Astrocyte of the spinal cord (primary cell): ENCODE data around the gene NECAB2.
"Not testable (repeated sequence)": the region's sequence is repeated elsewhere in the genome, so short reads cannot be mapped to it uniquely, and the experiment has no call there.

ENCODE experiments used
- DNase-seq: peaks from one replicate; pipeline ENCODE4 v3.0.0; 2011; ENCODE audit warnings: low read depth, low spot score
- H3K4me3 ChIP-seq: 2 replicates; pipeline ENCODE4 v1.5.1; 2011; ENCODE audit warnings: low read depth, mild to moderate bottlenecking, low read length, moderate library complexity
- in situ Hi-C: cut with HindIII; loops from 2 replicates; pipeline ENCODE4 v1.10.0; 2017; ENCODE audit warnings: low sequenced_read_pairs
- TF ChIP-seq, protein P1 (sequence below): IDR thresholded peaks from 2 replicates; pipeline ENCODE4 v1.5.1; 2012; ENCODE audit warnings: low read depth, mild to moderate bottlenecking, low read length, inconsistent platforms

NECAB2 gene

GRCh38 chr16:83947642-83948234 lies 20.3 kb upstream of the NECAB2 start:
- H3K4me3 ChIP-seq, result no peak overlapping the region
- TF ChIP-seq, protein P1, sequence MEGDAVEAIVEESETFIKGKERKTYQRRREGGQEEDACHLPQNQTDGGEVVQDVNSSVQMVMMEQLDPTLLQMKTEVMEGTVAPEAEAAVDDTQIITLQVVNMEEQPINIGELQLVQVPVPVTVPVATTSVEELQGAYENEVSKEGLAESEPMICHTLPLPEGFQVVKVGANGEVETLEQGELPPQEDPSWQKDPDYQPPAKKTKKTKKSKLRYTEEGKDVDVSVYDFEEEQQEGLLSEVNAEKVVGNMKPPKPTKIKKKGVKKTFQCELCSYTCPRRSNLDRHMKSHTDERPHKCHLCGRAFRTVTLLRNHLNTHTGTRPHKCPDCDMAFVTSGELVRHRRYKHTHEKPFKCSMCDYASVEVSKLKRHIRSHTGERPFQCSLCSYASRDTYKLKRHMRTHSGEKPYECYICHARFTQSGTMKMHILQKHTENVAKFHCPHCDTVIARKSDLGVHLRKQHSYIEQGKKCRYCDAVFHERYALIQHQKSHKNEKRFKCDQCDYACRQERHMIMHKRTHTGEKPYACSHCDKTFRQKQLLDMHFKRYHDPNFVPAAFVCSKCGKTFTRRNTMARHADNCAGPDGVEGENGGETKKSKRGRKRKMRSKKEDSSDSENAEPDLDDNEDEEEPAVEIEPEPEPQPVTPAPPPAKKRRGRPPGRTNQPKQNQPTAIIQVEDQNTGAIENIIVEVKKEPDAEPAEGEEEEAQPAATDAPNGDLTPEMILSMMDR, result no peak
- no peak for DNase-seq
- in situ Hi-C loops, result no loop called here

DNA sequence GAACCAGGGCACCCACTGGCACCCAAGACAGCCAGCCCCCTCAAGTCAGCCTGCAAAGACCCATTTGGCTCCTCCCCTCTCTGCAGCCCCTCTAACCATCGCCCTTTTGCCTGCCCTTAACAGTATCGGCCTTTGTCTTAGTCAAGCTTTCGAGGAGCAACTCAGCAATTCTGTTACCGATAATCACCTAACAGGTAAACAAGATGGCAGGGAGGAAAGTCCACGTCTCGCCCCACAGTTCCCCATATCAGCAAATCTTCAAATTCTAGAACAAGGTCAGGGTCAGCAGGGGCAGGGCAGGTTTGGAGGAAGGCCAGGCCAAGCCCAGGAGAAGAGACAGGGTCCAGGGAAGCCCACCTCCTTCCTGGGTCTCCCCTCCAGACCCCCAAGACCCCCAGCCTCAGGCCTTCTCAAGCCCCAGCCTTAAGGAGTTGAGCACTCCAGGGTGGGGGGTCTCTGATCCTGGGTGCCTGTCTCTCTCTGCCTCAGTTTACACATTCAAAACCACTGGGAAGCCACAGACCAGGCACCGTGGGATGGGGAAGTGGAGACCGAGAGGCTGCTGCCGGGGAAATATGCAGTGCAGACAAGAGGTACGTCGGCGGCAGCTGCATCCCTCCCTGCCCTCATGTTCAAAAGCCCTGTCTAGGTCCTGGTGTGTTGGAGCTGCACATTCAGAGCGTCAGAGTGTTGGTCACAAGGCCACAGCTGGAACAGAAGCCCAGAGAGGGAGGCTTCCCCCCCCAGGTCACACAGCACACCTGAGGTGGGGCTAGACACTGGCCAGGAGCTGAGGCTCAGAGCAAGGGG lies 18.9 kb upstream of the NECAB2 start:
- TF ChIP-seq, protein P1, result no peak
- H3K4me3 ChIP-seq, result no peak overlapping the region
- no peak for DNase-seq
- in situ Hi-C loops, result no loop called here

DNA sequence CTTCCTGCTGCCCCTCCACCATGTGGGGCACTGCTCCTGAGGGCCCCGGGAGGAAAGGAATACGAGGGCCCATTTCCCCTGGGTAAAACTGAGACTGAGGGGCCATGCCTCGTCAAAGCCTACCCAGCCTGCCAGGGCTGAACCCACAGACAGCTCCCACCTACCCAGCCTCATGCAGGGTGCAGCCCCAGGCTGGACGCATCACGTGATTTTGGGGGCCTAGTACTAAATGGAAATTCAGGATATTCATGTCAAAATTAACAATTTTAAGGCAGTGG lies 18.4 kb upstream of the NECAB2 start:
- in situ Hi-C loops, result no loop called here
- no peak overlapping the region for H3K4me3 ChIP-seq
- DNase-seq, result no peak
- TF ChIP-seq, protein P1, result no peak

GRCh38 chr16:83950862-83951399 lies 17.1 kb upstream of the NECAB2 start:
- H3K4me3 ChIP-seq, in situ Hi-C loops, DNase-seq: not testable (repeated sequence)

DNA sequence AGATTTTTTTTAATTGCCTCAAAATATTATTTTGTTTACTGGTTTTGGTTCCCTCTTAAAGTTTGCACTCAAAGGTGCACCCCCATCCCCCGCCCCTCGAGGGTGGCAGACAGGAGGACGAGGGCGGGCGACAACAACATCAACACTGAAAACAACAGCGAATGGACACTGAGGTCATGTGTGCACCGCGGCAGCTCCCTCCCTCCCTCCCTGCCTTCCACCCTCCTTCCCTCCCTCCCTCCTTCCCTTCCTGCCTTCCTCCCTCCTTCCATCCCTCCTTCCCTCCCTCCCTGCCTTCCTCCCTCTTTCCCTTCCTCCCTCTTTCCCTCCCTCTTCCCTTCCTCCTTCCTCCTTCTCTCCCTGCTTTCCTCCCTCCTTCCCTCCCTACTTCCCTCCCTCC lies 16.5 kb upstream of the NECAB2 start:
- no peak overlapping the region for H3K4me3 ChIP-seq
- TF ChIP-seq, protein P1, result no peak
- no peak for DNase-seq
- in situ Hi-C loops, result no loop called here

- TF ChIP-seq, protein P1, result no peak
- no peak for DNase-seq
- in situ Hi-C loops, result no loop called here
- peak overlapping the region; percentile 50 for H3K4me3 ChIP-seq
Observed at GRCh38 chr16:83952587-83952939, 15.5 kb upstream of the NECAB2 start.
